ENCODE results near the gene AMHR2. TPM values are rescaled to one million over a fixed set of nuclear protein-coding genes. Genes with fewer than 3 reads are reported as not detected.

AMHR2 gene
- total and polyA plus RNA-seq, 9 of the 15 experiments (the other 6 are each of a cell fraction or from before 2014, with no cell fraction given), result 8.9 to 49.7 (median 19.3) TPM

- TF ChIP-seq ZBTB9 (CRISPR knock-in tag; IDR thresholded peaks at IDR 0.05) (peak; percentile 43; the same call in 1 of the 2 replicates), IRF2 (CRISPR knock-in tag; IDR thresholded peaks at IDR 0.05) (no peak), CGGBP1 (CRISPR knock-in tag; IDR thresholded peaks at IDR 0.05) (peak; percentile 34; the same call in 1 of the 2 replicates), ZNF316 (IDR thresholded peaks at IDR 0.05) (no peak; the same call in 1 of the 2 replicates), VEZF1 (CRISPR knock-in tag; IDR thresholded peaks at IDR 0.05) (peak; percentile 73), ZNF280B (CRISPR knock-in tag; IDR thresholded peaks at IDR 0.05) (no peak), GABPA (tag; conservative IDR thresholded peaks at IDR 0.05; ENCODE audit: low read depth) (peak; percentile 78), ZNF174 (CRISPR knock-in tag; IDR thresholded peaks at IDR 0.05) (no peak), ZNF707 (CRISPR knock-in tag; conservative IDR thresholded peaks at IDR 0.05) (no peak), IRF9 (tag; IDR thresholded peaks at IDR 0.05) (no peak; the same call in 1 of the 2 replicates), ADNP (tag; IDR thresholded peaks at IDR 0.05) (no peak), KLF6 (CRISPR knock-in tag; IDR thresholded peaks at IDR 0.05; ENCODE audit: borderline replicate concordance) (no peak), ZKSCAN3 (CRISPR knock-in tag; IDR thresholded peaks at IDR 0.05) (no peak), SETDB1 (IDR thresholded peaks at IDR 0.05; ENCODE audit: low read length) (no peak), ATF4 (CRISPR knock-in tag; IDR thresholded peaks at IDR 0.05) (peak; percentile 58; the same call in 1 of the 2 replicates), BHLHE40 (IDR thresholded peaks at IDR 0.05; ENCODE audit: low read length) (no peak), ELK1 (CRISPR knock-in tag; IDR thresholded peaks at IDR 0.05) (no peak), FOS (IDR thresholded peaks at IDR 0.05; ENCODE audit: extremely low read depth, insufficient read length) (peak; percentile 93), RBM14 (IDR thresholded peaks at IDR 0.05; ENCODE audit: borderline replicate concordance, insufficient read depth, low read depth, low read length) (no peak)
These were observed 17.6 kb downstream of the AMHR2 start, which contains the start of gene PRR13 (continued) for GRCh38 chr12:53441040-53441833.

Measured in K562 (cell line).